ENCODE data around the gene TEX51.

Gene TEX51

GRCh38 chr2:126893606-126894005, 5.1 kb upstream of the TEX51 start:
- Histone ChIP-seq H3K9me3 (ENCODE audit: insufficient read depth, low read depth, low read length) (no peaks in the 10 kb centered on the region), H3K9ac (ENCODE audit: low read depth, low read length) (no peak overlapping the region), H3K36me3 (ENCODE audit: insufficient read depth, low read length) (no peaks in the 10 kb centered on the region), H3K4me1 (ENCODE audit: insufficient read depth, low read length) (no peaks in the 10 kb centered on the region), H3K27me3 (ENCODE audit: insufficient read depth, low read length) (no peaks in the 10 kb centered on the region; the same call in 1 of the 2 replicates), H3K27ac (ENCODE audit: low read depth, low read length) (no peak overlapping the region), H3K4me3 (ENCODE audit: low read length) (no peak overlapping the region)

- no peaks in the 10 kb centered on the region for H3K36me3 ChIP-seq (ENCODE audit: insufficient read depth, low read length)
- no peaks in the 10 kb centered on the region for H3K9me3 ChIP-seq (ENCODE audit: insufficient read depth, low read depth, low read length)
- no peak overlapping the region for H3K9ac ChIP-seq (ENCODE audit: low read depth, low read length)
- H3K27me3 ChIP-seq (ENCODE audit: insufficient read depth, low read length) = no peaks in the 10 kb centered on the region
- no peaks in the 10 kb centered on the region for H3K4me1 ChIP-seq (ENCODE audit: insufficient read depth, low read length)
- no peak overlapping the region for H3K4me3 ChIP-seq (ENCODE audit: low read length)
- 91% methylated on average over 1 of the region's 1 CpG for WGBS
- H3K27ac ChIP-seq (ENCODE audit: low read depth, low read length) = no peak overlapping the region
Observed at GRCh38 chr2:126894082-126894481, 4.6 kb upstream of the TEX51 start.

- WGBS = 95% methylated on average over 9 of the region's 9 CpGs
- Histone ChIP-seq H3K27me3 (ENCODE audit: insufficient read depth, low read length) (no peaks in the 10 kb centered on the region), H3K4me1 (ENCODE audit: insufficient read depth, low read length) (no peaks in the 10 kb centered on the region), H3K9me3 (ENCODE audit: insufficient read depth, low read depth, low read length) (no peaks in the 10 kb centered on the region), H3K9ac (ENCODE audit: low read depth, low read length) (no peak overlapping the region), H3K36me3 (ENCODE audit: insufficient read depth, low read length) (no peaks in the 10 kb centered on the region), H3K27ac (ENCODE audit: low read depth, low read length) (no peak overlapping the region), H3K4me3 (ENCODE audit: low read length) (no peak overlapping the region)
Observed at GRCh38 chr2:126894585-126895182, 4.0 kb upstream of the TEX51 start.

- WGBS = 61% methylated on average over 4 of the region's 4 CpGs
- Histone ChIP-seq H3K4me3 (ENCODE audit: low read length) (no peak overlapping the region), H3K36me3 (ENCODE audit: insufficient read depth, low read length) (no peaks in the 10 kb centered on the region), H3K4me1 (ENCODE audit: insufficient read depth, low read length) (no peaks in the 10 kb centered on the region), H3K27ac (ENCODE audit: low read depth, low read length) (no peak overlapping the region), H3K27me3 (ENCODE audit: insufficient read depth, low read length) (no peaks in the 10 kb centered on the region), H3K9ac (ENCODE audit: low read depth, low read length) (no peak overlapping the region), H3K9me3 (ENCODE audit: insufficient read depth, low read depth, low read length) (no peaks in the 10 kb centered on the region)
Observed at GRCh38 chr2:126895336-126895735, 3.4 kb upstream of the TEX51 start.

- Histone ChIP-seq H3K27ac (ENCODE audit: low read depth, low read length) (no peak overlapping the region), H3K9ac (ENCODE audit: low read depth, low read length) (no peak overlapping the region), H3K4me1 (ENCODE audit: insufficient read depth, low read length) (no peaks in the 10 kb centered on the region), H3K9me3 (ENCODE audit: insufficient read depth, low read depth, low read length) (no peaks in the 10 kb centered on the region), H3K36me3 (ENCODE audit: insufficient read depth, low read length) (no peaks in the 10 kb centered on the region), H3K4me3 (ENCODE audit: low read length) (no peak overlapping the region), H3K27me3 (ENCODE audit: insufficient read depth, low read length) (no peaks in the 10 kb centered on the region)
- 89% methylated on average over 4 of the region's 4 CpGs for WGBS
Observed at GRCh38 chr2:126896471-126896870, 2.2 kb upstream of the TEX51 start.

- H3K9me3 ChIP-seq (ENCODE audit: insufficient read depth, low read depth, low read length) = peaks cover 6% of the 10 kb centered on the region; the same call in 1 of the 2 replicates
- WGBS = 89% methylated on average over 4 of the region's 4 CpGs
- H3K4me1 ChIP-seq (ENCODE audit: insufficient read depth, low read length) = no peaks in the 10 kb centered on the region
- no peak overlapping the region for H3K9ac ChIP-seq (ENCODE audit: low read depth, low read length)
- no peak overlapping the region for H3K27ac ChIP-seq (ENCODE audit: low read depth, low read length)
- no peaks in the 10 kb centered on the region for H3K36me3 ChIP-seq (ENCODE audit: insufficient read depth, low read length)
- H3K27me3 ChIP-seq (ENCODE audit: insufficient read depth, low read length) = no peaks in the 10 kb centered on the region
- no peak overlapping the region for H3K4me3 ChIP-seq (ENCODE audit: low read length)
Observed at GRCh38 chr2:126899616-126900185, 1.0 kb downstream of the TEX51 start.

- H3K9me3 ChIP-seq (ENCODE audit: insufficient read depth, low read depth, low read length) = peaks cover 6% of the 10 kb centered on the region; the same call in 1 of the 2 replicates
- H3K4me3 ChIP-seq (ENCODE audit: low read length) = no peak overlapping the region
- H3K27me3 ChIP-seq (ENCODE audit: insufficient read depth, low read length) = no peaks in the 10 kb centered on the region
- 94% methylated on average over 9 of the region's 9 CpGs for WGBS
- no peak overlapping the region for H3K27ac ChIP-seq (ENCODE audit: low read depth, low read length)
- no peaks in the 10 kb centered on the region for H3K4me1 ChIP-seq (ENCODE audit: insufficient read depth, low read length)
- H3K36me3 ChIP-seq (ENCODE audit: insufficient read depth, low read length) = no peaks in the 10 kb centered on the region
- no peak overlapping the region for H3K9ac ChIP-seq (ENCODE audit: low read depth, low read length)
Observed at GRCh38 chr2:126900646-126901319, 2.1 kb downstream of the TEX51 start.

- WGBS = 91% methylated on average over 2 of the region's 2 CpGs
- Histone ChIP-seq H3K27me3 (ENCODE audit: insufficient read depth, low read length) (no peaks in the 10 kb centered on the region), H3K9ac (ENCODE audit: low read depth, low read length) (no peak overlapping the region), H3K4me3 (ENCODE audit: low read length) (no peak overlapping the region), H3K9me3 (ENCODE audit: insufficient read depth, low read depth, low read length) (peaks cover 6% of the 10 kb centered on the region; the same call in 1 of the 2 replicates), H3K27ac (ENCODE audit: low read depth, low read length) (no peak overlapping the region), H3K4me1 (ENCODE audit: insufficient read depth, low read length) (no peaks in the 10 kb centered on the region), H3K36me3 (ENCODE audit: insufficient read depth, low read length) (no peaks in the 10 kb centered on the region)
Observed at GRCh38 chr2:126901459-126901858, 2.8 kb downstream of the TEX51 start.

- WGBS = 96% methylated on average over 7 of the region's 7 CpGs
- Histone ChIP-seq H3K4me1 (ENCODE audit: insufficient read depth, low read length) (no peaks in the 10 kb centered on the region), H3K9ac (ENCODE audit: low read depth, low read length) (no peak overlapping the region), H3K36me3 (ENCODE audit: insufficient read depth, low read length) (no peaks in the 10 kb centered on the region), H3K27me3 (ENCODE audit: insufficient read depth, low read length) (no peaks in the 10 kb centered on the region), H3K9me3 (ENCODE audit: insufficient read depth, low read depth, low read length) (peaks cover 6% of the 10 kb centered on the region; the same call in 1 of the 2 replicates), H3K27ac (ENCODE audit: low read depth, low read length) (no peak overlapping the region), H3K4me3 (ENCODE audit: low read length) (no peak overlapping the region)
Observed at GRCh38 chr2:126902152-126902835, 3.6 kb downstream of the TEX51 start.

- no peaks in the 10 kb centered on the region for H3K36me3 ChIP-seq (ENCODE audit: insufficient read depth, low read length)
- no peaks in the 10 kb centered on the region for H3K27me3 ChIP-seq (ENCODE audit: insufficient read depth, low read length)
- H3K9ac ChIP-seq (ENCODE audit: low read depth, low read length) = no peak overlapping the region
- H3K9me3 ChIP-seq (ENCODE audit: insufficient read depth, low read depth, low read length) = peaks cover 6% of the 10 kb centered on the region; the same call in 1 of the 2 replicates
- WGBS = 95% methylated on average over 6 of the region's 6 CpGs
- no peaks in the 10 kb centered on the region for H3K4me1 ChIP-seq (ENCODE audit: insufficient read depth, low read length)
- no peak overlapping the region for H3K4me3 ChIP-seq (ENCODE audit: low read length)
- no peak overlapping the region for H3K27ac ChIP-seq (ENCODE audit: low read depth, low read length)
Observed at GRCh38 chr2:126902859-126903258, 4.2 kb downstream of the TEX51 start.

GRCh38 chr2:126905991-126906390, 7.3 kb downstream of the TEX51 start:
- Histone ChIP-seq H3K27ac (ENCODE audit: low read depth, low read length) (no peak overlapping the region), H3K36me3 (ENCODE audit: insufficient read depth, low read length) (no peaks in the 10 kb centered on the region), H3K4me3 (ENCODE audit: low read length) (no peak overlapping the region), H3K4me1 (ENCODE audit: insufficient read depth, low read length) (no peaks in the 10 kb centered on the region), H3K9ac (ENCODE audit: low read depth, low read length) (no peak overlapping the region), H3K27me3 (ENCODE audit: insufficient read depth, low read length) (no peaks in the 10 kb centered on the region), H3K9me3 (ENCODE audit: insufficient read depth, low read depth, low read length) (peaks cover 6% of the 10 kb centered on the region; the same call in 1 of the 2 replicates)
- 93% methylated on average over 5 of the region's 5 CpGs for WGBS
